ENCODE measurements around the gene KLF6. TPM values are rescaled to one million over a fixed set of nuclear protein-coding genes. Genes with fewer than 3 reads are reported as not detected.

The KLF6 gene
- total and polyA plus RNA-seq, 2 donors (not counting 3 experiments of a cell fraction or from before 2014, with no cell fraction given), result 183 to 307 TPM

DNA sequence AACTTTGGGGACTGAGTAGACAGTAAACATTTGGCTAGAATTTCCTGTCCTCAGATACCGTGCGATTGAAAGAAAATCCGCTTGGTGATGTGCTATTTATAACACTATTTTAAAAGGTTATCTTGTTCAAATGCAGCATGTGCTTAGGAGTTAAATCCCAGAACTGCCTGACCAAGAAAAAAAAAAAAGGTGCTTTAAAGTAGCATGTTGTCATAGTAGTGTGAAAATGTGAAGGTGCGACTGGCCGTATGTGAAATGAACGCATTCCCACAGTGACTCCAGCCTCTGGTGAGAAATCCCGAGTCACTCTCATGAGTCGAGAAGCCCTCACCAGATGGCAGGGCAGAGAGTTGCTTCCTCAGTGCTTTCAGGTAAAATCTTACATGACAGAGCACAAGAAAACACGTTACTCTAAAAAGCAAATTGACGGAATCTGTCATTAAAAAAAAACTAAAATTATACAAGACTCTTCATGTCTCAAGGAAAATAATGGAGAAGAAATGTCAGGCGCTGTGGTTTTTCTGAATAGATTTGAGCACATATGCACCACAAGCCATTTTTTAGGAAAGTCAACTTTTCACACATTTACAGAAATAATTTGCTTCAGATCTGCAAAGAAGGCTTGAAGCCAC, 18.4 kb upstream of the KLF6 start:
- Histone ChIP-seq H3K4me2 (ENCODE audit: insufficient read depth, low read length) (no peak overlapping the region), H3K4me3 (replicated peaks in 1 of 3; ENCODE audit: insufficient read depth in 1 of 3, low read depth in 1 of 3, low read length in 3 of 3) (no peak overlapping the region), H3K9ac (replicated peaks; ENCODE audit: extremely low read depth, insufficient read depth, low read length) (no peak overlapping the region), H3K27ac (ENCODE audit: insufficient read depth, low read depth, low read length) (no peak overlapping the region), H3K27me3 (ENCODE audit: control insufficient read depth in 2 of 2, insufficient read depth in 2 of 2, low read length in 2 of 2) (no peaks in the 10 kb centered on the region), H3K4me1 (ENCODE audit: control insufficient read depth, extremely low read depth, insufficient read depth, low read length) (peaks cover 46% of the 10 kb centered on the region), H3K79me2 (ENCODE audit: control insufficient read depth, insufficient read depth, low read length) (no peaks in the 10 kb centered on the region), H3K9me1 (replicated peaks; ENCODE audit: control insufficient read depth, extremely low read depth, insufficient read depth, low read length) (no peaks in the 10 kb centered on the region), H2AFZ (ENCODE audit: low read depth, low read length) (no peak overlapping the region), H4K20me1 (replicated peaks; ENCODE audit: control insufficient read depth, extremely low read depth, insufficient read depth, low read length) (no peaks in the 10 kb centered on the region), H3K36me3 (ENCODE audit: control insufficient read depth in 2 of 2, extremely low read depth in 1 of 2, insufficient read depth in 2 of 2, low read length in 2 of 2) (no peaks in the 10 kb centered on the region), H3K9me3 (replicated peaks; ENCODE audit: control insufficient read depth, insufficient read depth, low read length) (no peaks in the 10 kb centered on the region)
- POLR2A ChIA-PET, result no interaction called here
- BruUV-seq (replicated peaks), result no TSS peak
- DNase-seq (ENCODE audit: low read depth, low spot score) (no peak), FAIRE-seq (no peak)
- TF ChIP-seq JUN (IDR thresholded peaks at IDR 0.05; ENCODE audit: borderline replicate concordance, insufficient read depth, insufficient read length, low read depth) (no peak), CTCF (IDR thresholded peaks at IDR 0.05; ENCODE audit: extremely low read depth in 1 of 2, insufficient read depth in 1 of 2, low read depth in 1 of 2, low read length in 2 of 2) (no peak), EZH2 (IDR thresholded peaks at IDR 0.05; ENCODE audit: borderline replicate concordance, low read depth, low read length, severe bottlenecking) (no peak), FOS (IDR thresholded peaks at IDR 0.05; ENCODE audit: borderline replicate concordance, insufficient read depth, low read length) (no peak), MYC (IDR thresholded peaks at IDR 0.05; ENCODE audit: low read depth, low read length) (no peak), POLR2A (IDR thresholded peaks at IDR 0.05; ENCODE audit: low read depth, low read length) (no peak), GATA2 (IDR thresholded peaks at IDR 0.05; ENCODE audit: insufficient read depth, insufficient read length, low read depth, low read length) (no peak), POLR2AphosphoS5 (IDR thresholded peaks at IDR 0.05; ENCODE audit: insufficient read depth, low read depth, low read length) (no peak)
- TF ChIP-seq, protein P1, sequence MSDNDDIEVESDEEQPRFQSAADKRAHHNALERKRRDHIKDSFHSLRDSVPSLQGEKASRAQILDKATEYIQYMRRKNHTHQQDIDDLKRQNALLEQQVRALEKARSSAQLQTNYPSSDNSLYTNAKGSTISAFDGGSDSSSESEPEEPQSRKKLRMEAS (IDR thresholded peaks at IDR 0.05; ENCODE audit: insufficient read depth, insufficient read length), result no peak
- CTCF ChIA-PET, result no interaction called here
- dilution Hi-C loops (cut with MboI; ENCODE audit: extremely low pct_ligation_motif_present, low sequenced_read_pairs) (no loop called here), intact Hi-C loops (cut with micrococcal nuclease) (no loop called here)

Data from endothelial cell of umbilical vein (primary cell).